Measurements from ENCODE around the gene ARHGAP10.
A peak's percentile ranks its signal among the peaks of the same experiment; 100 is the strongest.

ARHGAP10 gene

DNA sequence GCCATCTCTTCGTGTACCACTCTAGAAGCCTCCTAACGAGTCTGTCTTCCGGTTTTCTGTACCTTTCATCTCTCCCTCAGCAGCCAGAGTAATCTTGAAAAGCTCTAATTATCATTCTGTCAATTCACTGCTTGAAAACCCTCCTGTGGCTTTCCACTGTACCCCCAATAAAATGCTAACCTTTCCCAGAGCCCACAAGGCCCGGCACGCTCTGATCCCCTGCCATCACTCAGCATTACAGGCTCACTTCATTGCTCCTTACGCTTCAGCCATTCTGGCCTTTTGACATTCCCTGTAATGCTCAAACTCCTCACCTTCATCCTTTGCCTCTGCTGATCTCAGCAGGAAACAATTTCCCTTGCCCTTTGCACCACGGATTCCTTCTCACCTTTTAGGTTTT lies 112.9 kb downstream of the ARHGAP10 start:
- DNase-seq, result no peak
- H3K4ac ChIP-seq (ENCODE audit: low read depth in 1 of 2, low read length in 2 of 2), result no peak overlapping the region

DNA sequence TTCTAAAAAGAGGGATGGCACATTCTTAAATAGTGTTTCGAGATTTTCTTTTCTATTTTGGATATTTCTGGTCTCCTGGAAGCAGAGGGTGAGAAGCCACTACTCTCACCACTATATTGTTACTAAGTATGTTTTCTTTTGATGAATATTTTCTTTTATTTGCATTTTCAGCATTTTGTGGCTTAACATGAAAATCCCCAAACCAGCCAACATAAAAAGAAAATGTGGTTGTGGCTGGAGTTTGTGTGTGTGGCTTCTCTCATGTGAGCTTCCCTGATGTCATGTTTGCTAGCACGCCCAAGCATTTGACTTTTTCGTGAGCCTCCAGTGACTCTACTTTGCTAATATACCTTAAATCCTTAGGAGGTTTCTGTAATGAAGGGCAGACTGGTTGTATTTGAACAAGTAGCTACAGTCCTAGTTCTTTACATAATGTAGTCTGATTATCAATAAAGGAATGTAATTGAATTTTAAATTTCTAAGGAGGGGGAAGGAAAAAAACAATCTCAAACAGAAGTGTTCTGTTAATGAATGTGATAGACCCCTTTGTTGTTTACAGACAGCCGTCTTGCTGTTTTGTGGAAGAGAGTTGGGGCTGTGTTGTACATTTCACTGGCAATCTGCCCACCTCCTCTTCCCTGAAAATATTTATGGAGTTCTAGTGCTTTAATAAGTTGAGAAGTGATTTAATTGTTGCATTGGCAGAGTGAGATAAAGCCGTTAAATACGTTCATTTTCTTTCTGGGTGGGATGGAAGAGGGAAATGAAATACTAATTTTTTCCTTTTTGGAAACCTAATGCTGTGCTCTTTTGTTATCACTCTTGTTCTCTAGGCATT lies 114.6 kb downstream of the ARHGAP10 start:
- Histone ChIP-seq H2AFZ (ENCODE audit: low read depth, low read length) (no peak overlapping the region), H3K27ac (ENCODE audit: low read length, poor library complexity, severe bottlenecking) (no peak overlapping the region), H3K4me1 (ENCODE audit: control insufficient read depth, insufficient read depth, low read depth, low read length) (peaks cover 2% of the 10 kb centered on the region), H4K91ac (ENCODE audit: low read length) (no peak overlapping the region), H3K18ac (ENCODE audit: low read depth in 1 of 2, low read length in 2 of 2) (no peak overlapping the region), H3K79me1 (replicated peaks; ENCODE audit: low read length, poor library complexity, severe bottlenecking) (peaks cover 40% of the 10 kb centered on the region), H2AK5ac (ENCODE audit: low read length, severe bottlenecking) (no peak overlapping the region), H3K4ac (ENCODE audit: low read depth in 1 of 2, low read length in 2 of 2) (no peak overlapping the region), H2BK120ac (ENCODE audit: low read depth, low read length) (no peak overlapping the region), H3K36me3 (ENCODE audit: control insufficient read depth in 1 of 2, insufficient read depth in 2 of 2, low read depth in 1 of 2, low read length in 2 of 2) (peaks cover 0 to 17% of the 10 kb centered on the region in 2 experiments), H3K9ac (ENCODE audit: low read length) (peak overlapping the region; percentile 73), H3K14ac (ENCODE audit: low read length in 2 of 2) (no peak overlapping the region), H3K4me3 (ENCODE audit: insufficient read depth in 1 of 2, low read depth in 1 of 2, low read length in 2 of 2) (no peak overlapping the region), H3K4me2 (ENCODE audit: low read length, poor library complexity, severe bottlenecking) (no peak overlapping the region), H3K9me3 (ENCODE audit: control insufficient read depth, low read length) (no peaks in the 10 kb centered on the region), H2BK5ac (ENCODE audit: low read depth, low read length, poor library complexity, severe bottlenecking) (no peak overlapping the region), H3K23ac (ENCODE audit: low read length in 2 of 2) (no peak overlapping the region), H2BK12ac (ENCODE audit: low read length in 2 of 2) (no peak overlapping the region), H2BK15ac (ENCODE audit: low read depth, poor library complexity, severe bottlenecking) (no peak overlapping the region), H3K27me3 (ENCODE audit: control insufficient read depth in 1 of 2, insufficient read depth in 1 of 2, low read length in 2 of 2) (no peaks in the 10 kb centered on the region), H4K8ac (ENCODE audit: low read length) (no peak overlapping the region)
- WGBS, result 83% methylated on average over 3 of the region's 6 CpGs
- no peak for DNase-seq

More for the DNA sequence above, 112.9 kb downstream of the ARHGAP10 start:
- WGBS, result 88% methylated on average over 7 of the region's 7 CpGs
- Histone ChIP-seq H3K27me3 (ENCODE audit: control insufficient read depth in 1 of 2, insufficient read depth in 1 of 2, low read length in 2 of 2) (no peaks in the 10 kb centered on the region), H2BK15ac (ENCODE audit: low read depth, poor library complexity, severe bottlenecking) (no peak overlapping the region), H4K91ac (ENCODE audit: low read length) (no peak overlapping the region), H3K18ac (ENCODE audit: low read depth in 1 of 2, low read length in 2 of 2) (no peak overlapping the region), H3K4me3 (ENCODE audit: insufficient read depth in 1 of 2, low read depth in 1 of 2, low read length in 2 of 2) (no peak overlapping the region), H3K9me3 (ENCODE audit: control insufficient read depth, low read length) (no peaks in the 10 kb centered on the region), H3K9ac (ENCODE audit: low read length) (no peak overlapping the region), H2AK5ac (ENCODE audit: low read length, severe bottlenecking) (no peak overlapping the region), H3K27ac (ENCODE audit: low read length, poor library complexity, severe bottlenecking) (no peak overlapping the region), H2BK12ac (ENCODE audit: low read length in 2 of 2) (no peak overlapping the region), H3K79me1 (replicated peaks; ENCODE audit: low read length, poor library complexity, severe bottlenecking) (peaks cover 39% of the 10 kb centered on the region), H3K23ac (ENCODE audit: low read length in 2 of 2) (no peak overlapping the region), H2AFZ (ENCODE audit: low read depth, low read length) (no peak overlapping the region), H2BK120ac (ENCODE audit: low read depth, low read length) (no peak overlapping the region), H3K4me2 (ENCODE audit: low read length, poor library complexity, severe bottlenecking) (no peak overlapping the region), H2BK5ac (ENCODE audit: low read depth, low read length, poor library complexity, severe bottlenecking) (no peak overlapping the region), H3K36me3 (ENCODE audit: control insufficient read depth in 1 of 2, insufficient read depth in 2 of 2, low read depth in 1 of 2, low read length in 2 of 2) (peaks cover 0 to 6% of the 10 kb centered on the region in 2 experiments), H4K8ac (ENCODE audit: low read length) (no peak overlapping the region), H3K4me1 (ENCODE audit: control insufficient read depth, insufficient read depth, low read depth, low read length) (peaks cover 2% of the 10 kb centered on the region), H3K14ac (ENCODE audit: low read length in 2 of 2) (no peak overlapping the region)

DNA sequence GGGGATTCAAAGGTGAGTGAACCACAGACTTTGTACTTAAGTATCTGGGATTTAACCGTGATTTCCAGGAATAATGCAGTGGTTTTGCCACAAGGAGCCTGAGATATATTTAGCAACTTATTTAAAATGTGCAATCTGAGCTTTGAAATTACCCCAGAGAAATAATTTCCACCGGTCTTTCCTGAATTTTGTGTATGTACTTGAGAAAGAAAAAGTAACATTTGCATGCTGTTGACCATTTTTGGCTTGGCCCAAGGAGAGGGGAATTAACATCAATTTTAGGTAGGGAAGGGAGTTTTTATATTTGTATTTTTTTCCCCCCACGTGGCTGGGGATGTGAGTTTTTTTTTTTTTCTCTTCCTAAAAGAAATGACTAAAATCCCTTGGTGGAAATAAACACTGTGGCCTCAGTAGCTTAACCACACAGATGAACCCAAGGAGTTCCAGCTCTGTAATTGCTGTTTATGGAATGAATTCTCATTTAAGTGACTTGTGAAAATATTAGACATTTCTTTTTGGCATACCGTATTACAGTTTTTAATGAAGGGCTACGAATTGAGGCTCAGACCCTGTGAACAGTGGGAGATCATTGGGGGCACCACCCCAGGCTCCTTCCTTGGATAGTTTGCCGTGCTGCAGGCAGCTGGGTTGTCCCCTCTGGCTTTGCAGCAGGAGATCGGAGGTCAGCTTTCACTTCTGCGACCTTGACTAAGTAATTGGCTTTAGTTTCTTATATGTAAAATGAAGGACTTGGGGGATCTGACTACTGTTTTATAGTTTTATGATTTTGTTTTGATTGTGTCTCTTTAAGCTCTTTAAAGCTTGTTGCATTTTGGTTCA lies 116.1 kb downstream of the ARHGAP10 start:
- Histone ChIP-seq H3K27ac (ENCODE audit: low read length, poor library complexity, severe bottlenecking) (no peak overlapping the region), H3K9ac (ENCODE audit: low read length) (peak overlapping the region; percentile 73), H2BK120ac (ENCODE audit: low read depth, low read length) (no peak overlapping the region), H3K4me2 (ENCODE audit: low read length, poor library complexity, severe bottlenecking) (no peak overlapping the region), H2BK15ac (ENCODE audit: low read depth, poor library complexity, severe bottlenecking) (no peak overlapping the region), H3K4ac (ENCODE audit: low read depth in 1 of 2, low read length in 2 of 2) (no peak overlapping the region), H2BK12ac (ENCODE audit: low read length in 2 of 2) (no peak overlapping the region), H3K4me3 (ENCODE audit: insufficient read depth in 1 of 2, low read depth in 1 of 2, low read length in 2 of 2) (peak overlapping the region in 1 of 2 experiments; percentile 68), H3K23ac (ENCODE audit: low read length in 2 of 2) (no peak overlapping the region), H2AK5ac (ENCODE audit: low read length, severe bottlenecking) (no peak overlapping the region), H4K91ac (ENCODE audit: low read length) (no peak overlapping the region), H3K36me3 (ENCODE audit: control insufficient read depth in 1 of 2, insufficient read depth in 2 of 2, low read depth in 1 of 2, low read length in 2 of 2) (peaks cover 3 to 17% of the 10 kb centered on the region in 2 experiments), H3K14ac (ENCODE audit: low read length in 2 of 2) (no peak overlapping the region), H3K4me1 (ENCODE audit: control insufficient read depth, insufficient read depth, low read depth, low read length) (peaks cover 3% of the 10 kb centered on the region), H4K8ac (ENCODE audit: low read length) (peak overlapping the region; percentile 16), H2BK5ac (ENCODE audit: low read depth, low read length, poor library complexity, severe bottlenecking) (no peak overlapping the region), H2AFZ (ENCODE audit: low read depth, low read length) (no peak overlapping the region), H3K18ac (ENCODE audit: low read depth in 1 of 2, low read length in 2 of 2) (peak overlapping the region in 1 of 2 experiments; percentile 49), H3K9me3 (ENCODE audit: control insufficient read depth, low read length) (no peaks in the 10 kb centered on the region), H3K27me3 (ENCODE audit: control insufficient read depth in 1 of 2, insufficient read depth in 1 of 2, low read length in 2 of 2) (no peaks in the 10 kb centered on the region), H3K79me1 (replicated peaks; ENCODE audit: low read length, poor library complexity, severe bottlenecking) (peaks cover 40% of the 10 kb centered on the region)
- peak; percentile 47 for DNase-seq
- WGBS, result 90% methylated on average over 7 of the region's 8 CpGs

GRCh38 chr4:147848634-147849033 lies 116.7 kb downstream of the ARHGAP10 start:
- Histone ChIP-seq H2BK15ac (ENCODE audit: low read depth, poor library complexity, severe bottlenecking) (no peak overlapping the region), H3K4me1 (ENCODE audit: control insufficient read depth, insufficient read depth, low read depth, low read length) (peaks cover 3% of the 10 kb centered on the region), H2BK120ac (ENCODE audit: low read depth, low read length) (no peak overlapping the region), H3K9ac (ENCODE audit: low read length) (peak overlapping the region; percentile 73), H3K27me3 (ENCODE audit: control insufficient read depth in 1 of 2, insufficient read depth in 1 of 2, low read length in 2 of 2) (no peaks in the 10 kb centered on the region), H2AFZ (ENCODE audit: low read depth, low read length) (no peak overlapping the region), H3K18ac (ENCODE audit: low read depth in 1 of 2, low read length in 2 of 2) (no peak overlapping the region), H3K4me3 (ENCODE audit: insufficient read depth in 1 of 2, low read depth in 1 of 2, low read length in 2 of 2) (peak overlapping the region in 1 of 2 experiments; percentile 68), H3K27ac (ENCODE audit: low read length, poor library complexity, severe bottlenecking) (no peak overlapping the region), H3K79me1 (replicated peaks; ENCODE audit: low read length, poor library complexity, severe bottlenecking) (peaks cover 36% of the 10 kb centered on the region), H4K91ac (ENCODE audit: low read length) (no peak overlapping the region), H2BK12ac (ENCODE audit: low read length in 2 of 2) (no peak overlapping the region), H3K23ac (ENCODE audit: low read length in 2 of 2) (no peak overlapping the region), H2AK5ac (ENCODE audit: low read length, severe bottlenecking) (no peak overlapping the region), H3K36me3 (ENCODE audit: control insufficient read depth in 1 of 2, insufficient read depth in 2 of 2, low read depth in 1 of 2, low read length in 2 of 2) (peaks cover 3 to 17% of the 10 kb centered on the region in 2 experiments), H2BK5ac (ENCODE audit: low read depth, low read length, poor library complexity, severe bottlenecking) (no peak overlapping the region), H3K4ac (ENCODE audit: low read depth in 1 of 2, low read length in 2 of 2) (no peak overlapping the region), H3K4me2 (ENCODE audit: low read length, poor library complexity, severe bottlenecking) (no peak overlapping the region), H4K8ac (ENCODE audit: low read length) (no peak overlapping the region), H3K9me3 (ENCODE audit: control insufficient read depth, low read length) (no peaks in the 10 kb centered on the region), H3K14ac (ENCODE audit: low read length in 2 of 2) (no peak overlapping the region)
- DNase-seq, result peak; percentile 43
- whole genome bisulfite sequencing, result 100% methylated on average over 1 of the region's 2 CpGs

Data from mesenchymal stem cell (in vitro differentiated cells and primary cell).